Fibroblast of lung (primary cell): Measurements from ENCODE around the gene DUOX2. TPM values are rescaled to one million over a fixed set of nuclear protein-coding genes. Genes with fewer than 3 reads are reported as not detected.

Source experiments
- DNase-seq, 2 donors: peaks; one replicate each; pipeline versions ENCODE4 v3.0.0 to v3.0.0-alpha.2; 2010; ENCODE audit warnings: low read depth in 2 of 2
- H2AFZ ChIP-seq: 2 replicates; pipeline ENCODE4 v1.5.1; 2012; ENCODE audit warnings: low read length, control low read depth, inconsistent platforms
- H3K27ac ChIP-seq: 2 replicates; pipeline ENCODE4 v1.5.1; 2011; ENCODE audit warnings: low read length, control low read depth; ENCODE audit not compliant: insufficient read depth
- H3K27me3 ChIP-seq: 2 replicates; pipeline ENCODE4 v1.5.1; 2011; ENCODE audit warnings: mild to moderate bottlenecking, low read length; ENCODE audit not compliant: control insufficient read depth, insufficient read depth
- H3K36me3 ChIP-seq: 2 replicates; pipeline ENCODE4 v1.5.1; 2011; ENCODE audit warnings: low read length; ENCODE audit not compliant: control insufficient read depth, insufficient read depth
- H3K4me1 ChIP-seq: 2 replicates; pipeline ENCODE4 v1.5.1; 2011; ENCODE audit warnings: low read length; ENCODE audit not compliant: control insufficient read depth, insufficient read depth; ENCODE audit errors: extremely low read depth
- H3K4me2 ChIP-seq: 2 replicates; pipeline ENCODE4 v1.5.1; 2011; ENCODE audit warnings: low read length, control low read depth; ENCODE audit not compliant: insufficient read depth; ENCODE audit errors: extremely low read depth
- H3K4me3 ChIP-seq, 4 experiments: fragments of 200-600 bp in 1 of 4; sonication (generic) in 1 of 4; replicated peaks in 1 of 4; 2 replicates each; pipeline ENCODE4 v1.5.1; 2011 to 2016; ENCODE audit warnings: low read length in 4 of 4, low read depth in 3 of 4, mild to moderate bottlenecking in 3 of 4, control low read depth in 2 of 4, inconsistent platforms in 1 of 4, mixed read lengths in 1 of 4; ENCODE audit not compliant: insufficient read depth in 1 of 4; ENCODE audit errors: control extremely low read depth in 1 of 4
- H3K79me2 ChIP-seq: 2 replicates; pipeline ENCODE4 v1.5.1; 2012; ENCODE audit warnings: mild to moderate bottlenecking, low read length, inconsistent platforms; ENCODE audit not compliant: control insufficient read depth, insufficient read depth
- H3K9ac ChIP-seq: 2 replicates; pipeline ENCODE4 v1.5.1; 2011; ENCODE audit warnings: mild to moderate bottlenecking, low read length, control low read depth; ENCODE audit not compliant: insufficient read depth
- H3K9me3 ChIP-seq: 2 replicates; pipeline ENCODE4 v1.5.1; 2012; ENCODE audit warnings: low read depth, low read length; ENCODE audit not compliant: control insufficient read depth, insufficient read depth
- H4K20me1 ChIP-seq: 2 replicates; pipeline ENCODE4 v1.5.1; 2011; ENCODE audit warnings: low read length; ENCODE audit not compliant: control insufficient read depth, insufficient read depth; ENCODE audit errors: extremely low read depth
- EZH2 ChIP-seq: IDR thresholded peaks from 2 replicates; pipeline ENCODE4 v1.5.1; 2012; ENCODE audit warnings: low read length, control low read depth, mild to moderate bottlenecking; ENCODE audit errors: missing control alignments
- polyA plus RNA-seq, 2 donors: library from polyadenylated mRNA; depleted of rRNA in 1 of 2; stranded (reverse) in 1 of 2; unstranded in 1 of 2; fragments of >200 nt; gene quantifications; 2 replicates each; pipeline ENCODE4 v1.2.1, GENCODE V29; 2011 to 2012; ENCODE audit warnings: missing spikeins in 1 of 2
- total RNA-seq: library from RNA; depleted of rRNA; stranded (reverse); fragments of >200 nt; gene quantifications from 2 replicates; pipeline ENCODE4 v1.2.1, GENCODE V29; 2014
- TF ChIP-seq, protein P1 (sequence below), 2 donors: IDR thresholded peaks in 1 of 2; conservative IDR thresholded peaks in 1 of 2; 1 replicate in 1 of 2; 2 replicates in 1 of 2; pipeline ENCODE4 v1.5.1; 2011 to 2012; ENCODE audit warnings: low read length in 2 of 2, control low read depth in 1 of 2, inconsistent platforms in 1 of 2, low read depth in 1 of 2, mild to moderate bottlenecking in 1 of 2

The DUOX2 gene
- total and polyA plus RNA-seq, 2 donors (not counting 1 experiment from before 2014, with no cell fraction given), result not detected

DNA sequence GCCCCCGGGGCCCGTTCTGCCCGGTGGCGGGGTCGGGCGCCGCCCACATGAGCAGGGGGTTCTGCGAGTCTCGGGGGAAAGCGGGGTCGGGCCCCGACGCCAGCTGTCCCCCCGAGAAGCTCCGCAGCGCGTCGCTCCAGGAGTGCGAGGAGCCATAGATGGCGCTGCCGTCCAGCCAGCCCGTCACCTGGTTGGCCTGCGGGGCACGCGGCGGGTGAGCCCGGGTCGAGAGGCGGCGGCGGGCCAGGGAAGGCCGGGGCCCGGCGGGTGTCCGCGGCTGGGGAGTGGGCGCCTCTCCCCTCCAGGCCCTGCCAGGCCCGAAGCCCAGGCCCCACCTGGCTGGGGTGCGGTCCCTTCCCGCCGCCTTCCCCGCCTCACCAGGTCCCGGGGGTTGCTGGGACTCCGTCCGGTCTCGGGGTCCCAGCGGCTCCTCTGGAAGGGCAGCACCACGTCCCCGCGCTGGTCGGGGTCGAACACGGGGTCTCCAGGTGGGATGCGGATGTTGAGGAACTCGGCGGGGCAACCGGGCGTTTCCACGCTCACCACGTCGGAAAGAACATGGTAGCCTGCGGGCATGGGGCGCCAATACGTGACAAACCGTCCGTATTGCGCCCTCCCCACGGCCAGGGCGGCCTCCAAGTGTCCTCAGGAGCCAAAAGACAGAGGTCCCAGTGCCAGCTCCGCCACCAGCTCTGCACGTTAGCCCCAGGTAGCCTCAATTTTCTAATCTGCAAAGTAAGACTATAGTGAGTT is 2.4 kb downstream of the DUOX2 start:
- Histone ChIP-seq H3K4me3 (no peak overlapping the region), H3K9ac (no peak overlapping the region), H3K4me2 (no peak overlapping the region), H3K79me2 (no peaks in the 10 kb centered on the region), H3K27me3 (peaks cover 67% of the 10 kb centered on the region), H3K27ac (no peak overlapping the region), H3K36me3 (no peaks in the 10 kb centered on the region), H4K20me1 (no peaks in the 10 kb centered on the region), H3K4me1 (no peaks in the 10 kb centered on the region), H3K9me3 (no peaks in the 10 kb centered on the region), H2AFZ (no peak overlapping the region)
- TF ChIP-seq, protein P1, sequence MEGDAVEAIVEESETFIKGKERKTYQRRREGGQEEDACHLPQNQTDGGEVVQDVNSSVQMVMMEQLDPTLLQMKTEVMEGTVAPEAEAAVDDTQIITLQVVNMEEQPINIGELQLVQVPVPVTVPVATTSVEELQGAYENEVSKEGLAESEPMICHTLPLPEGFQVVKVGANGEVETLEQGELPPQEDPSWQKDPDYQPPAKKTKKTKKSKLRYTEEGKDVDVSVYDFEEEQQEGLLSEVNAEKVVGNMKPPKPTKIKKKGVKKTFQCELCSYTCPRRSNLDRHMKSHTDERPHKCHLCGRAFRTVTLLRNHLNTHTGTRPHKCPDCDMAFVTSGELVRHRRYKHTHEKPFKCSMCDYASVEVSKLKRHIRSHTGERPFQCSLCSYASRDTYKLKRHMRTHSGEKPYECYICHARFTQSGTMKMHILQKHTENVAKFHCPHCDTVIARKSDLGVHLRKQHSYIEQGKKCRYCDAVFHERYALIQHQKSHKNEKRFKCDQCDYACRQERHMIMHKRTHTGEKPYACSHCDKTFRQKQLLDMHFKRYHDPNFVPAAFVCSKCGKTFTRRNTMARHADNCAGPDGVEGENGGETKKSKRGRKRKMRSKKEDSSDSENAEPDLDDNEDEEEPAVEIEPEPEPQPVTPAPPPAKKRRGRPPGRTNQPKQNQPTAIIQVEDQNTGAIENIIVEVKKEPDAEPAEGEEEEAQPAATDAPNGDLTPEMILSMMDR (conservative IDR thresholded peaks at IDR 0.05 in 1 of 2, IDR thresholded peaks at IDR 0.05 in 1 of 2; ENCODE audit: low read depth in 1 of 2, low read length in 2 of 2), result no peak
- TF ChIP-seq EZH2, result peak; percentile 88
- DNase-seq, result no peak

DNA sequence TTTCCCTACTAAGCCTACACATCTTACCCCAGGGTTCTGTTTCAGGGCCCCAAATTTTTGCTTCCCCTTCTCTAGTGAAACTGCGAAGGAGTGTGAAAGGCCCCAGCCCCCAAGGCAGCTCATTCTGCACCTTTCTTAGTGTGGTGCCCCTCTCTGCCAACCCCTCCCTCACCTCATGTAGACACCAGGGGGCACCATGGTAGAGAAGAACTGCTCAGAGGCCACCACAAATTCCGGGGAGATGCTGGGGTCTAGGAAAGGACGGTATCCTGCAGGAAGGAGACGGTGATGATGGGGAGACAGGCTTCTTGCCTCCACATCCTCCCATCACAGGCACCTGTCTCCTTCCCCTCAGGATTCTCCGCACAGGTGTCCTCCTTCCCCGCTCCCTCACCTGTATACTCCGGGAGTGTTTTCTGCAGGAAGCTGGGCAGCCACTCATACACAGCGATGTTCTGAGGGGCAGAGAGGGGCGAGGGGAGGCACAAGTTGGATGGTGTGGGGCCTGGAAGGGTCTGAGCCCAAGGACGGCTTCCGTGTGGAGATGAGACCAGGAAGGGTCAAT is 3.6 kb downstream of the DUOX2 start:
- TF ChIP-seq, protein P1 (conservative IDR thresholded peaks at IDR 0.05 in 1 of 2, IDR thresholded peaks at IDR 0.05 in 1 of 2; ENCODE audit: low read depth in 1 of 2, low read length in 2 of 2), result no peak
- TF ChIP-seq EZH2, result no peak
- H3K4me1 ChIP-seq, result no peaks in the 10 kb centered on the region
- no peak for DNase-seq
- peaks cover 55% of the 10 kb centered on the region for H3K27me3 ChIP-seq
- H3K27ac ChIP-seq, result no peak overlapping the region
- H3K4me2 ChIP-seq, result no peak overlapping the region
- H3K9ac ChIP-seq, result no peak overlapping the region
- H3K4me3 ChIP-seq, result no peak overlapping the region
- H4K20me1 ChIP-seq, result no peaks in the 10 kb centered on the region
- H2AFZ ChIP-seq, result no peak overlapping the region
- no peaks in the 10 kb centered on the region for H3K9me3 ChIP-seq
- no peaks in the 10 kb centered on the region for H3K36me3 ChIP-seq
- no peaks in the 10 kb centered on the region for H3K79me2 ChIP-seq

DNA sequence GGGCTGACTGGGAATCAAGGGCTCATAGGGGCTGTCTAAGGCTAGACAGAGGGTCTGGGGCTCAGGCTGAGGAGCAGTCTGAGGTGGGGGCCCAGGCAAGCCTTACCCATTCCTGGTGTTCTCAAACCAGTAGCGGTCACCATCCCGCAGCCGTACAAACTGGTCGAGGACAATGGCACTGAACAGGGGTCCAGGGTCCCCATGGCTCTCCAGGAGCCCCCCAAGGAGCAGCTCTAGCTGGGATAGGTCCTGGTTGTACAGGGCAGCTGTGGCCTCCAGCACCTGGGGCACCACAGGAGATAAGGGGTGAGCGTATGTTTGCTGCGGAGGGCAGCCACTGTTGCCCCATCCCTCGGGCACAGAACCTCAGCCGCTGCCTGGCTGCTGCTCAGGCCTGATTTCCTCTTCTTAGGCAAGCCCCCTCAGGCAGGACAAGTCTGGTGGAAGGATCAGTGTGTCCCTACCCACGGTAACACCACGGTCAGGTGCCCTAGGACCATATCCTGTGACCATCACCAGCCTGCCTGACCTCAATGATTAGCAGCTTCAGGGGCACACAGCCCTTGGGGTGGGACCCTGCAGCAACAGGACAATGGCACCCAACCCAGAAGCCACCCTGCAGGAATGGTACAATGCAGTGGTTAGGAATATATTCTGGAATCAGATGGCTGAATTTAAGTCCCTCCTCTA is 5.9 kb downstream of the DUOX2 start:
- H3K9ac ChIP-seq, result no peak overlapping the region
- DNase-seq, result no peak
- no peaks in the 10 kb centered on the region for H3K9me3 ChIP-seq
- no peaks in the 10 kb centered on the region for H4K20me1 ChIP-seq
- no peaks in the 10 kb centered on the region for H3K4me1 ChIP-seq
- H3K4me3 ChIP-seq, result no peak overlapping the region
- peaks cover 32% of the 10 kb centered on the region for H3K27me3 ChIP-seq
- no peak overlapping the region for H3K4me2 ChIP-seq
- H3K79me2 ChIP-seq, result no peaks in the 10 kb centered on the region
- H3K36me3 ChIP-seq, result no peaks in the 10 kb centered on the region
- H3K27ac ChIP-seq, result no peak overlapping the region
- no peak overlapping the region for H2AFZ ChIP-seq
- TF ChIP-seq, protein P1 (conservative IDR thresholded peaks at IDR 0.05 in 1 of 2, IDR thresholded peaks at IDR 0.05 in 1 of 2; ENCODE audit: low read depth in 1 of 2, low read length in 2 of 2), result no peak
- no peak for TF ChIP-seq EZH2
